Measurements from ENCODE around the gene MED31.
"Not testable (repeated sequence)": the region's sequence is repeated elsewhere in the genome, so short reads cannot be mapped to it uniquely, and the experiment has no call there.

MED31 gene

GRCh38 chr17:6651354-6651918 is at the start of gene MED31, which contains the start of gene C17orf100:
MED31 (minus strand) TSS chr17:6651605; CDS start chr17:6651528, 77 bp downstream.
C17orf100 (plus strand) TSS chr17:6651762; CDS start chr17:6651914, 152 bp downstream.
- DNase-seq: peak; percentile 96

- DNase-seq: no peak
Observed at GRCh38 chr17:6700948-6701307, 49.5 kb upstream of the MED31 start.

DNA sequence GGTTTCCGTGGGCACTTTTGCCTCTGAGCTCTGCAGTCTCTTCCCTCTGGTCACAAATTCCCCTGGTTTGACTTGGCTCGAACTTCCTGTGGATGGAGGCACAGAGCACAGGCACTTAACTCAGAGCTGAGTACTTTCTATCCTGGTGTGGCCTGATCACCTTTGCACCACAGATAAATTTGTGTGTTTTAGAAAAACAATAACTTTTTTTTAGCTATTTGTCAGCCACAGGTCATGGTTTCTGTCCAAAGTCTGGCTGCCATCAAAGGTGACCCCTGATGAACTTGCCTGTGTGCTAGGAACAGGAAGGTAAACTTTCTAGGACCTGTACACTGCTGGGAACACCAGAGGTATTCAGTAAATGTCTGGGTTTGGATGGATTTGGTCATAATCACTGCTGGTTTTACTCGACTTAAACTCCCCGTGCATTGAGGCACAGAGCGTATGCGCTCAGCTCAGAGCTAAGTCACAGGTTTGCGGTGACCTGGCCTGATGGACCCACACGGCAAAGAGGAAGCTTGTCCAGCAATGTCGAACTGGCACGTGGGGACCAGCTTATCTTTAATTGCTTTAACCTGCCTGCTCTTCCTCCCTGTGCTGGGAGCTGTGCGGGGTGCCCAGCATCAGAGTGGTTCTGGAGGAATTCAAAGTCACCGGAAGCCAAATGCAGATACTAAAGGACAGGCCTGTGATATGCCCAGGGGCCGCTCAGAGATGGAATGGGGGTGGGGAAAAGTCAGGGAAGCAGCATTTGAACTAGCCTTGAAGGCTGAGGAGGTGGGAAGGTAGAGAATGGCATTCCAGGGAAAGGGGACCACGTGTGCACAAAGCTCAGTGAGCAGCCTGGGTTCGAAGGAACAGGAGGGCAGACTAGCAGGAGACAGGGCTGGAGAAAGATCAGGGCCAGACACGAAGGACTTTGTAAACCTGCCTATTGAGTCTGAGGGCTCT is 48.9 kb upstream of the MED31 start:
- no peak for DNase-seq

GRCh38 chr17:6698004-6698403 is 46.6 kb upstream of the MED31 start:
- DNase-seq: no peak

- DNase-seq: no peak
Observed at GRCh38 chr17:6696906-6697305, 45.5 kb upstream of the MED31 start.

DNA sequence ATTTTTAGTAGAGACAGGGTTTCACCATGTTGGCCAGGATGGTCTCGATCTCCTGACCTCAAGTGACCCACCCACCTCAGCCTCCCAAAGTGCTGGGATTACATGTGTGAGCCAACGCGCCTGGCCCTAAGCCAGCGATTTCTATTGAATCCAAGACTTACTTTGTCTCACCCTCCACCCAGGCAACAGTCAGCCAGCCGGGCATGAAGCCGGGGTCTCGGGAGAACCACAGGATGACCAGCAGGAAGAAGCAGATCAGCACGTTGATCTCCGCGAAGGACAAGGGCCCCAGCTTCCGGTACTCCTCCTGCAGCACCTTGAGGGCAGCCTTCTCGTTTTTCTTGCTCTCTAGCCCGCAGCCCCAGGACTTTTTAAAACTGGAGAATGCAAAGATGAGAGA is 44.2 kb upstream of the MED31 start:
- DNase-seq: no peak

DNA sequence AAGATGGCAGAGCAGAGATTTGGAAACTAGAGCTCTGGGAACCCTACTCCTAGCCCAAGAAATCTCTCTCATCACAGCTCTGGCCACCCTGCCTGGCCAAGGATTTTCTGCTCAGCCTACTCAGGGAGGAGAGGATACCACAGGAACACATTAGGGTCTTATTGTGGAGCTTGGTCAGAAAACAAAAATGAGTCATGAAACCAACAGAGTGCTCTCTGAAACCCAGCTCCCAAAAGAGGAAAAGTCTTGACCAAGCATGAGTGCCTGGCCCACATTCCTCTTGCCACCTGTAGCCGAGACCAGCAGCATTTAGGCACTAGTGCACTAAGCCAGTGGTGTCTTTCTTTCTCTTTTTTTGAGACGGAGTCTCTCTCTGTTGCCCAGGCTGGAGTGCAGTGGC is 43.6 kb upstream of the MED31 start:
- DNase-seq: no peak

DNA sequence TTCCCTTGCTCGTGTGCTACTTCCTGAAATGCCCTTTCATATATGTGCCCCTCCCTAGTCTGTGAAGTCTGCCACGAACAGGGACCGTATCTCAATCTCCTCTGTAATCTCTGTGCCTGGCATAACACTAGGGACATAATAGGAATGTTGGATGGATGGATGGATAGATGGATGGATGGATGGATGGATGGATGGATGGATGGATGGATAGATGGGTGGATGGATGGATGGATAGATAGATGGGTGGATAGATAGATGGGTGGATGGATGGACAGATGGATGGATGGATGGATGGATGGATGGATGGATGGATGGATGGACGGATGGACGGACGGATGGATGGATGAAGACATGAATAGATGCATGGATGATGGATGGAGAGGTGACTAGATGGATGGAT is 40.6 kb upstream of the MED31 start:
- DNase-seq: not testable (repeated sequence)

DNA sequence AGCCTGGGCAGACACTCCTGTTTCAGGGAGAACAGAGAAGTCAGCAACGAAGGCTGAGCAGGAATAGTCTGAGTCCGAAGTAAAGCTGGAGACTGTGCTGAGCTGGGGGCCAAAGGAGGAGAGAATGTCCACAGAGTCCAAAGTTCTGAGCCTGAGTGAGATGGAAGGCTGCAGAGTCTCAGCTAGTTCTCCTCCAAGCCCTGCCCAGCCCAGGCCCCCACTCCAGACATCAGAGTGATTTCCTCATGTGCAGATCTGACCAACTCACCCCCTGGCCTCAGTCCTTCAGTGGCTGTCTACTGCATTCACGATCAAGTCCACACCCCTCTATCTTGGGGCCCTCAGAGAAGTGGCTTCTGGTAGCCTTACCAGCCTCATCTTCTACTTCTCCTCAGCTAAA is 40.1 kb upstream of the MED31 start:
- no peak for DNase-seq

- no peak for DNase-seq
Observed at GRCh38 chr17:6690641-6691040, 39.2 kb upstream of the MED31 start.

DNA sequence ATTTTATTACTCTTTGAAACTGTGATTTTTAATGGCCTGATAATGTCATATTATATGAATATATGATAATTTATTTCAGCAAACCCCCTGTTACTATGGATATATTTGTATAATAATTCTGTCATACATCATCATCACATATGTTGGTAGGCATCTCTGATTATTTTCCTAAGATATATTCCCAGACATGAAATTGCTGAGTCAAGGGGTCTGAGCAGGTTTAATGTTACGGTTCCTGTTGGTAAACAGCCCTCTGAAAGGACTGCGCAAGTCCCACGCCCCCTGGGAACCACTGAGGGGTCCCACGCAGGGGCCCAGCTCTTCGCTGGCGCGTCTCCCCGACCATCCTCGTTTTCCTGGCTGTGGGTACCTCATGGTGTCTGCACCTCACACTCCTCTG is 37.5 kb upstream of the MED31 start:
- no peak for DNase-seq

- DNase-seq: no peak
Observed at GRCh38 chr17:6686026-6686425, 34.6 kb upstream of the MED31 start.

GRCh38 chr17:6684881-6685767 is 33.7 kb upstream of the MED31 start:
- DNase-seq: no peak

DNA sequence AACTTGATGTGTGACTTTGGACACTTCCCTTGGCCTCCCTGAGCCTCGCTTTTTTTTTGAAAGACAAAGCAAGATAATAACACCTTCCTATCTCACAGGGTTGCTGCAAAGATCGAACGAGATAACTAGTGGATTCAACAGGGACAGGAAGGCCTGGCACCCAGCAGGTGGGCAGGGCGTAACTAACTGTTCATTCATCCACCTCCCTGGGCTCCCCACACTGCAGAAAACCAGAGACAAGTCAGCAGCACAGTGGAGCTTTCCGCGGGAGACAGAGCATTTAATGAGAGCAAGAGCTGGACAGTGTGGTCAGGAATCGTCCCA is 33.0 kb upstream of the MED31 start:
- DNase-seq: no peak

- no peak for DNase-seq
Observed at GRCh38 chr17:6683730-6684459, 32.5 kb upstream of the MED31 start.

DNA sequence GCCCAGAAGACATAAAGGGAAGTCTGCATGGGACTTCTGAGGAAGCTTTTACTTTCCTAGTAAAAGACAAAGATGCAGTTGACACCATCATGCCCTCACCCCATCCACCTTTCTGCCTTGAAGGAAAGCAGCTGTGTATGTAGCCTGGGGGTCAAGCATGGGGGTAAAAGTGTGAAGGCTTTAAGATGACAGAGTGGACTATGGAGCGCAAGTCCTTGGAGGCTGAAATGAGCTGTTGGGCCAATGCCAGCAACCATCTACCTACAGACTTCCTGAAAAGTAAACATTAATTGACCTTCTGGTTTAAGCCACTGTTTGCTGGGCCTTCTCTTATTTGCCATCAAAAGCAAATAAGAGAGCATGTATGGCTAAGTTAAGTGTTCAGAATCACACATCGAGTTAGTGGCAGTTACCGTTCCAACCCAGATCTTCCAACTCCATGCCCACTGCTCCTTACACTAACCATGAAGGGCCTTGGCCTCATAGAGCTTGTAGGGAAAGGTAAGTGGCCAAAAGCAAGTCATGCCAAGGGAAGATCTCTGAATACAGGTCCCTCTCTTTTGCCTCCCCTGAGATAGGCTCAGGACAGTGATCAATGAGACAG is 31.8 kb upstream of the MED31 start:
- DNase-seq: no peak

- DNase-seq: no peak
Observed at GRCh38 chr17:6682339-6682738, 30.9 kb upstream of the MED31 start.

- no peak for DNase-seq
Observed at GRCh38 chr17:6681671-6682070, 30.3 kb upstream of the MED31 start.

GRCh38 chr17:6681176-6681575 is 29.8 kb upstream of the MED31 start:
- no peak for DNase-seq

GRCh38 chr17:6679241-6679640 is 27.8 kb upstream of the MED31 start:
- DNase-seq: no peak

DNA sequence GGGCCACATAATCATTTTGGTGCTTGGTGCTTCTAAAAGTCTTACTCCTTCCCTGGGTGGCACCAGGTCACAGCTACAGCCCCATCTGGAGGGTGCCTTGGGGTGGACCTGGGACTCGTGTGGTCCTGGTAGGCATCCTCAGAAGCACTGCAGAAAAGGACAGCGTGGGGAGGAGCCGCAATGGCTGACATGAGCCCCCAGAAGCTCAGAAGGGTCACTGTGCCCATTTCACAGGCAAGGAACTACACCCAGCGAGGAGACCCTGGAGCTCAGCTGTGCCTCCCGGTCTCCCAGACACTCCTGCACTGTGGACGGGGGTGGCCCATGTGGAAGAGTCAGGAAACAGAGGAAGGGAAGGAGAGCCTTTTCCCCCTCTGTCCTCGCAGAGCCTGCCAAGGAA is 26.5 kb upstream of the MED31 start:
- no peak for DNase-seq

- DNase-seq: no peak
Observed at GRCh38 chr17:6677158-6677831, 25.9 kb upstream of the MED31 start.

Measured in stimulated activated CD4-positive, alpha-beta T cell treated with anti-CD3 and anti-CD28 coated beads, Interleukin-4, amount 100 ng/mL, for 24 hours (primary cell).